Right ventricle myocardium superior (tissue), 1 donor: ENCODE data around the gene HAPLN2. TPM values are rescaled to one million over a fixed set of nuclear protein-coding genes. Genes with fewer than 3 reads are reported as not detected.
A peak's percentile ranks its signal among the peaks of the same experiment; 100 is the strongest.

ENCODE experiments used
- ATAC-seq: fragments of 200-7000 bp; cut with Tn5 transposase; one replicate; pipeline ENCODE4 v1.9.1; 2020; ENCODE audit warnings: mild to moderate bottlenecking; ENCODE audit not compliant: poor library complexity
- DNase-seq: peaks from one replicate; pipeline ENCODE4 v3.0.0-alpha.2; 2020
- intact Hi-C: fragments of 100-400 bp; cut with DNase I; formaldehyde crosslinking; loops from one replicate; pipeline ENCODE4 v1.11.2; 2022
- total RNA-seq: library from RNA; stranded (reverse); fragmentation: NEBNext Ultra II Directional; extraction: Animal tissue kit (Norgen Biotek cat#: 25700); gene quantifications from one replicate; pipeline ENCODE4 v1.2.1, GENCODE V29; 2021
- donor health status: DM: no; HTN: yes; CAD: no; lungs with severe emphysema.

Gene HAPLN2
- total RNA-seq, 1 donor from 2014 or later: 1.6 TPM

GRCh38 chr1:156667610-156667967 is 48.4 kb downstream of the HAPLN2 start:
- DNase-seq (peak; percentile 67), ATAC-seq (peak; percentile 54)
- intact Hi-C loops: no loop called here

GRCh38 chr1:156667968-156668709 is 48.9 kb downstream of the HAPLN2 start:
- peak; percentile 39 for DNase-seq
- no peak for ATAC-seq
- intact Hi-C loops: no loop called here

GRCh38 chr1:156668801-156669637 is 49.8 kb downstream of the HAPLN2 start:
- intact Hi-C loops: no loop called here
- DNase-seq: no peak
- no peak for ATAC-seq

GRCh38 chr1:156669794-156670193 is 50.6 kb downstream of the HAPLN2 start:
- no peak for DNase-seq
- intact Hi-C loops: no loop called here
- no peak for ATAC-seq

GRCh38 chr1:156670359-156670758 is 51.1 kb downstream of the HAPLN2 start:
- ATAC-seq (no peak), DNase-seq (no peak)
- intact Hi-C loops: no loop called here

- ATAC-seq (no peak), DNase-seq (no peak)
- intact Hi-C loops: no loop called here
These were observed 51.6 kb downstream of the HAPLN2 start for GRCh38 chr1:156670791-156671190.

- ATAC-seq: no peak
- intact Hi-C loops: no loop called here
- no peak for DNase-seq
These were observed 52.6 kb downstream of the HAPLN2 start for GRCh38 chr1:156671804-156672203.

- no peak for ATAC-seq
- intact Hi-C loops: no loop called here
- DNase-seq: peak; percentile 24
These were observed 54.3 kb downstream of the HAPLN2 start for GRCh38 chr1:156673387-156674121.

Other genes with a start within 250 kb of the HAPLN2 start
- 96.6 TPM for gene MEF2D, start 118.6 kb upstream of the HAPLN2 start, total RNA-seq
- gene IQGAP3, start 46.9 kb upstream of the HAPLN2 start, total RNA-seq: 0.56 TPM
- gene TTC24, start 39.7 kb upstream of the HAPLN2 start, total RNA-seq: not detected
- 115 TPM for gene NAXE, start 27.6 kb upstream of the HAPLN2 start, total RNA-seq
- 15.9 TPM for gene GPATCH4, start 17.9 kb upstream of the HAPLN2 start, total RNA-seq
- gene BCAN, start 22.7 kb downstream of the HAPLN2 start, total RNA-seq: 0.46 TPM
- gene NES, start 58.0 kb downstream of the HAPLN2 start, total RNA-seq: 103 TPM
- gene CRABP2, start 86.2 kb downstream of the HAPLN2 start, total RNA-seq: 0.59 TPM
- 14.4 TPM for gene METTL25B, start 109.1 kb downstream of the HAPLN2 start, total RNA-seq
- 12.3 TPM for gene ISG20L2, start 109.4 kb downstream of the HAPLN2 start, total RNA-seq
- 99.8 TPM for gene MRPL24, start 121.7 kb downstream of the HAPLN2 start, total RNA-seq
- gene HDGF, start 132.3 kb downstream of the HAPLN2 start, total RNA-seq: 185 TPM
- 39.4 TPM for gene PRCC, start 148.1 kb downstream of the HAPLN2 start, total RNA-seq
- 1.1 TPM for gene SH2D2A, start 197.4 kb downstream of the HAPLN2 start, total RNA-seq
- 0.40 TPM for gene INSRR, start 239.7 kb downstream of the HAPLN2 start, total RNA-seq
- 2.5 TPM for gene NTRK1, start 241.4 kb downstream of the HAPLN2 start, total RNA-seq